Activated CD4-positive, alpha-beta T cell treated with anti-CD3 and anti-CD28 coated beads, Interleukin-2, amount 50 U/mL, for 24 hours (primary cell): Measurements from ENCODE around the gene EFNA2.

Experiments
- DNase-seq, 2 donors: peaks; one replicate each; pipeline ENCODE4 v3.0.0-alpha.2; 2020; ENCODE audit warnings: low read depth in 1 of 2, low spot score in 1 of 2

The EFNA2 gene

DNA sequence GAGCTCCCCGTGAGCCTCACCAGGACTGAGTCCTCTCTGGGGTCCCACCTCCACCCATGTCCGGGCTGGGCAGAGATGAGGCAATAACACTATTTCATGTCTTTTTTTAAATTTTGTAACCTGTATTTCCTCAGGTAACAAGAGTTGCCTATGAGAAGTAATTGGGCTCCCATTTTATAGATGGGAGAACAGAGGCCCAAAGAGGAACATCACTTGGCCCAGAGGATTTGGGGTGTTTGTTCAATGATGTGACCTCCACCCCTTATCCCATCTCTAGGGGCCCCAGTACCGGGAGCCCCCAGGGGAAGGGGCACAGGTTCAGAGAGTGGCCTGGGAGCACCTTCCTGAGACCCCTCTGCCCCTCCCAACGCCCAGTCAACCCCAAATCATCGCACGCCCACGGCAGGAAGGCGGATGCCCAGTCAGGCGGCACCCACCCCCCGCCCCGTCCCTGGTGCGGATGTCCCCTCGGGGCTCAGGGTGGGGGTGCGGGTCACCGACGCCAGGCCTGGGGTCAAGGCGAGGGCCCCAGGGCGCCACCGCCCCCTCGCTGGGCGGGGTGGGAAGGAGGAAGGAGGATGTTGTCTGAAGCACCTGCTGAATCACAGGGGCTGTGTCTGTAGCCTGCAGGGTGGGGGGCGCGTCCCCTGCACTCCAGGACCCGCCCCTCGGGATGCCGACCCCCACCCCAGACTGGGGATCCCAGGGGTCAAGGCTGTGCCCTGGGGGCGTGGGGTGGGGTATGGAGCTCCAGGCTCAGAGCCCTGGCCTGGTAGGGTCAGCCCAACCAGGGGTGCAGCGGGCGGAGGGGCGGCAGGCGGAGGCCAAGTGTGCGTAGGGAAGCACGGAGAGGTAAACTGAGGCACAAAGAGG is 25.6 kb upstream of the EFNA2 start:
- DNase-seq = no peak

- DNase-seq = peak; percentile 92 to 95
Observed at GRCh38 chr19:1260749-1261537, 24.7 kb upstream of the EFNA2 start.

- DNase-seq = no peak
Observed at GRCh38 chr19:1261538-1261797, 24.2 kb upstream of the EFNA2 start.

DNA sequence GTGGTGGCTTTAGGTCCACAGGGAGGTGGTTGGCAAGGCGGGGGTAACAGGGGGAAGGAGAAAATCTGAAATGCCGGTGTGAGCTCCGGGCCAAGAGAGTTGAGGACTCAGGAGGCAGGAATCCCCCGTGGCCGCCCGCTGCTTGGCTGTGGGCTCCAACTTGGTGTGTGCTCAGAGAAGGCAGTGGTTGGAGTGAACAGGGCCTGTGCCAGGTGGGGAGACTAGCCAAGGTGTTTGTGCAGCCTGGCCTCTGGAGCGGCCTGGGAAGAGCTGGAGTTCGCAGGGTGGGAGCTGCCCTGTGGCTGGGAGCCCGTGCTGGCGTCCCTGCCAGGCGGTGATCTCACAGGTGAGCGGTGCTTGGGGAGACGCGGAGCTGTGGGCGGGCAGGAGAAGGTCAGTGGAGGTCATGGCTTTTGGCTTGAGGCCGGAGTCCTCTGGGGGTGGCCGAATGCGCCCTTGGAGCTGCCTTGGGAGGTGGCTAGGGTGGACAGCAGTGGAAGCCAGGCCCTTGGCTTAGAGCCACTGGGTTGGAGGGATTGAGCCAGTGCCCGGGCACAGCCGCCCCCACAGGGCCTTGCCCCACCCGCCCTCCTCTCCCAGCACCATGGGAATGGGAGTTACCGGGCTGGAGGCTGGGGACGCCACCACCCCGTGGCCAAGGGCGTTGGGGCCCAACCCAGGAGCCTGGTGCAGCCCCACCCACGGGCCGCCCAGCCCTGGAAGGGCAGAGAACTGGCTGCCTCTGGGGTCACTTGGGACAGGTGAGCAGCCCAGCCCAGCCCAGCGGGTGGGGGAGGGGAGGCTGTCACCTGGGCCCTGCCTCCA is 23.7 kb upstream of the EFNA2 start:
- DNase-seq = no peak

DNA sequence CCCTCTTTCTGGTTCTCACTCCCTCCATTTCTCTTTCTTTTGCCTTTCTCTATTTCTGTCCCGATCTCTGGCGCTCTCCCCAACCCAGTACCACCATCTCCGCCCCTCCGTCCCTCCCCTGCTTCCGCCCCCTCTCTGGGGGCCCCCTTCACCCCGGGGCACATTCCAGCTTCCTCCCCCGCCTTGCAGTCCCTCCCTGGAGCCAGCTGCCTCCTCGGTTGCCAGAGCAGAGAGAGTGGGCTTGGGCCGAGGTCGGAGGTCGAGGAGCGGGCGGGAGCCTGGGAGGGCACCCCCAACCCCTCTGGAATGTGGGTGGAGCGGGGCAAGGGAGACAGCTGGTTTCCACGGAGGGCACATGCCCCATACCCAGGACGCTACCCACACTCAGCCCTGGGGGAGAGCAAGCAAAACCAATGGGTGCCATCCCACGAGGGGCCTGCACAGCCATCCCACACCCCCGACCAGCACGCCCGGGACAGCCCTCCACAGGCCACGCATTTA is 23.0 kb upstream of the EFNA2 start:
- DNase-seq = no peak

- no peak for DNase-seq
Observed at GRCh38 chr19:1263188-1263587, 22.5 kb upstream of the EFNA2 start.

- DNase-seq = no peak
Observed at GRCh38 chr19:1264801-1265614, 20.7 kb upstream of the EFNA2 start.

GRCh38 chr19:1265615-1266128 is 20.0 kb upstream of the EFNA2 start:
- no peak for DNase-seq

- peak in 1 of 2 donors; percentile 70 for DNase-seq
Observed at GRCh38 chr19:1266129-1266915, 19.4 kb upstream of the EFNA2 start.

- DNase-seq = no peak
Observed at GRCh38 chr19:1266916-1267476, 18.7 kb upstream of the EFNA2 start.

GRCh38 chr19:1267477-1268225 is 18.0 kb upstream of the EFNA2 start:
- DNase-seq = no peak

DNA sequence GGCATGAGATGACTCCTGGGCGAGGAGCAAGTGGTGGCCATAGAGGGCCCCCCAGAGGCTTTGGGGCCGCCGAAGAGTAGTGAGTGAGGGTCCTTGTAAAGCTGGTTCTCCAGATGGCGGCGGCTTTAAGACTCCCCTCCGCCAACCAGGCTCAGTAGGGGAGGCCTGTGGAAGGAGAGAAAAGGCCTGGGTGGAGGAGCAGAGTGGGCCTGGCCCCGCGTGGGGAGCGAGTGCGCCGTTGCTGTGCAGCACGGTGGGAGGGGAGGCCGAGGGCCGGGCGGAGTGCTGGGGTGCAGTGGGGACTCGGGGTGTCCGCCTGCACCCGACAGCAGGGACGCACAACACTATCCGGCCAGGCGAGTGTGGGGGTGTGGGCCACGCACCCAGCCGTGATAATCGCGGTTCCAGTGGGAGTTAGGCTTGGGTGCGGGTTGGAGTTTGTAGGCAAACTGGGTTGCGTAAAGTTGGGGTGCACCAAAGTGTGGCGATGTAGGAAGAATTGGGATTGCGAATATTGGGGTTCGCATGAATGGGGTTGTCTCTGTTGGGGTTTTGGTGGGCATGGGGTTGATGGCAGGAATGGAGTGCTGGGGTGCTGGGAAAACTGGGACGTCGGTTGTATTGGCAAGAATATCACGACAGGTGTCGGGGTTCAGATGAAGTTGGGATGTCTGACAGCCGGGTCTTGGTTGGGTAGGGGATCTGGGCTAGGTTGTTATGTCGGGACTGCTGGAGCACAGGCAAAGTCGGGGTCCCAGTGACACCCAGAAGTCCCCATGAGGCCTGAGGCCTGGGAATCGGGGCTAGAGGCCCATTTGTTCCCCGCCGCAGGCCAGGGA is 17.2 kb upstream of the EFNA2 start:
- no peak for DNase-seq

- DNase-seq = peak; percentile 99 to 100
Observed at GRCh38 chr19:1269065-1269477, 16.6 kb upstream of the EFNA2 start, which contains the start of gene CIRBP. TSS of gene CIRBP (plus strand) at chr19:1269332. CDS start at chr19:1270934, 1,602 bp downstream.

- DNase-seq = peak; percentile 79 to 80
Observed at GRCh38 chr19:1269478-1270212, 16.0 kb upstream of the EFNA2 start.

DNA sequence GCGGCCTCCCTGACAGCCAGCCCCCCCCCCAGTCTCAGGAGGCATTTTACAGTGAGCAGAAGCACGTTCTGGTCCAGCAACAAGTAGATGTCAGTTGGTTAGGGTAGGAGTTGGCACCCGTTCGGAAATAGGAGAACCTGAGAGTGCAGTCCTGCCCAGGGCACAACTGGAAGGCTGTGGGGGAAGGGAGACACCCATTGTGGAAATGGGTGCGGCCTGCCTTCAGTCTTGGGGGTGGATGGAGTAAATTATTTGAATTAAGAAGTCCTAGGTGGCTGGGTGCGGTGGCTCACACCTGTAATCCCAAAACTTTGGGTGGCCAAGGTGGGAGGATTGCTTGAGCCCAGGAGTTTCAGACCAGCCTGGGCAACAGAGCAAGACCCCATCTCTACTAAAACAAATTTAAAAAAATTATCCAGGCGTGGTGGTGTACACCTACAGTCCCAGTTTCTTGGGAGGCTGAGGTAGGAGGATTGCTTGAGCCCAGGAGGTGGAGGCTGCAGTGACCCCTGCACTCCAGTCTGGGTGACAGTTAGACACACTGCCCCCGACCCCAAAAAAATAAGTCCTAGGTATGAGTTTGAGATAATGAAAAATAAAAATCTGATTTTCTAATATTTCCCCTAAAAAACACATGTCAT is 15.3 kb upstream of the EFNA2 start:
- DNase-seq = no peak

GRCh38 chr19:1270854-1271527 is 14.7 kb upstream of the EFNA2 start:
- no peak for DNase-seq
